HFFc6 (cell line): Measurements from ENCODE around the gene CDH22. TPM values are rescaled to one million over a fixed set of nuclear protein-coding genes. Genes with fewer than 3 reads are reported as not detected.

Experiments
- DNase-seq: peaks from one replicate; pipeline ENCODE4 v3.0.0-alpha.2; 2018
- H3K27ac Mint-ChIP-seq: 2 replicates; pipeline ENCODE4 v1.8.0; 2020; ENCODE audit warnings: mild to moderate bottlenecking, mixed read lengths
- H3K27me3 Mint-ChIP-seq: 2 replicates; pipeline ENCODE4 v1.8.0; 2021; ENCODE audit warnings: mild to moderate bottlenecking, moderate library complexity, mixed read lengths; ENCODE audit not compliant: insufficient read depth
- H3K36me3 Mint-ChIP-seq: 2 replicates; pipeline ENCODE4 v1.8.0; 2021; ENCODE audit warnings: low read depth, mixed read lengths
- H3K4me1 Mint-ChIP-seq: 2 replicates; pipeline ENCODE4 v1.8.0; 2020; ENCODE audit warnings: low read depth, mixed read lengths
- H3K4me3 Mint-ChIP-seq: 2 replicates; pipeline ENCODE4 v1.8.0; 2020; ENCODE audit warnings: mild to moderate bottlenecking, moderate library complexity, mixed read lengths
- H3K9me3 Mint-ChIP-seq: 2 replicates; pipeline ENCODE4 v1.8.0; 2020; ENCODE audit warnings: mild to moderate bottlenecking, mixed read lengths
- total RNA-seq, 6 experiments: library from RNA; stranded (reverse); fragmentation: NEBNext Ultra II Directional; extraction: Animal tissue kit (Norgen Biotek cat#: 25700); gene quantifications; 2 replicates in 1 of 6; 3 replicates in 5 of 6; pipeline ENCODE4 v1.2.3, GENCODE V29; 2021
- TF ChIP-seq, protein P1 (sequence below): fragments of 200-600 bp; sonication (generic); IDR thresholded peaks from 2 replicates; pipeline ENCODE4 v1.5.0; 2021; ENCODE audit warnings: antibody characterized with exemption, mild to moderate bottlenecking

CDH22 gene
- total RNA-seq, 6 experiments from 2014 or later = not detected

- H3K9me3 Mint-ChIP-seq = no peaks in the 10 kb centered on the region
- no peak for DNase-seq
- peaks cover 26% of the 10 kb centered on the region for H3K27me3 Mint-ChIP-seq
- H3K36me3 Mint-ChIP-seq = no peaks in the 10 kb centered on the region
- no peak overlapping the region for H3K27ac Mint-ChIP-seq
- H3K4me3 Mint-ChIP-seq = no peak overlapping the region
- TF ChIP-seq, protein P1, sequence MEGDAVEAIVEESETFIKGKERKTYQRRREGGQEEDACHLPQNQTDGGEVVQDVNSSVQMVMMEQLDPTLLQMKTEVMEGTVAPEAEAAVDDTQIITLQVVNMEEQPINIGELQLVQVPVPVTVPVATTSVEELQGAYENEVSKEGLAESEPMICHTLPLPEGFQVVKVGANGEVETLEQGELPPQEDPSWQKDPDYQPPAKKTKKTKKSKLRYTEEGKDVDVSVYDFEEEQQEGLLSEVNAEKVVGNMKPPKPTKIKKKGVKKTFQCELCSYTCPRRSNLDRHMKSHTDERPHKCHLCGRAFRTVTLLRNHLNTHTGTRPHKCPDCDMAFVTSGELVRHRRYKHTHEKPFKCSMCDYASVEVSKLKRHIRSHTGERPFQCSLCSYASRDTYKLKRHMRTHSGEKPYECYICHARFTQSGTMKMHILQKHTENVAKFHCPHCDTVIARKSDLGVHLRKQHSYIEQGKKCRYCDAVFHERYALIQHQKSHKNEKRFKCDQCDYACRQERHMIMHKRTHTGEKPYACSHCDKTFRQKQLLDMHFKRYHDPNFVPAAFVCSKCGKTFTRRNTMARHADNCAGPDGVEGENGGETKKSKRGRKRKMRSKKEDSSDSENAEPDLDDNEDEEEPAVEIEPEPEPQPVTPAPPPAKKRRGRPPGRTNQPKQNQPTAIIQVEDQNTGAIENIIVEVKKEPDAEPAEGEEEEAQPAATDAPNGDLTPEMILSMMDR = no peak
- H3K4me1 Mint-ChIP-seq = peaks cover 14% of the 10 kb centered on the region
Observed at GRCh38 chr20:46214824-46215488, 93.3 kb downstream of the CDH22 start.

GRCh38 chr20:46213946-46214823, 94.1 kb downstream of the CDH22 start:
- H3K27me3 Mint-ChIP-seq = peaks cover 30% of the 10 kb centered on the region
- no peaks in the 10 kb centered on the region for H3K9me3 Mint-ChIP-seq
- peaks cover 14% of the 10 kb centered on the region for H3K4me1 Mint-ChIP-seq
- H3K27ac Mint-ChIP-seq = no peak overlapping the region
- TF ChIP-seq, protein P1 = no peak
- H3K36me3 Mint-ChIP-seq = no peaks in the 10 kb centered on the region
- no peak for DNase-seq
- H3K4me3 Mint-ChIP-seq = no peak overlapping the region

DNA sequence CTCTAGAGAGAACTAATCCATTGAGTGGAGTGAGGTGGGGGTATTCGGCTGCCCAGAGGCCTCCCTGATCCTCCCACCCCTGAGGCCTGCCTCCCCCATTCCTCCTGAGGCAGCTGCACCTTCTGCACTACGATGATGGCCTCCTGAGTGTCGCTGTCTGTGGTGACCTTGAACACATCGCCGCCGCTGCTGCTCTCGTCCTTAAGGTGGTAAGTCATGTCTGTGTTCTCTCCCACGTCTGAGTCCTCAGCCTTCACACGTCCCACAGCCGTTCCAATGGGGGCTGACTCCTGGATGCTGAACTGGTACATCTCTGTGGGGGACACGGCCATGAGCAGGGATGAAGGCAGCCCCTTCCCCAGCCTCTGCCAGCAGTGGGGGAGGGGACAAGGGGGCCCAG, 95.4 kb downstream of the CDH22 start:
- Mint-ChIP-seq H3K9me3 (no peaks in the 10 kb centered on the region), H3K4me1 (peaks cover 14% of the 10 kb centered on the region), H3K27me3 (peaks cover 38% of the 10 kb centered on the region), H3K4me3 (no peak overlapping the region), H3K36me3 (no peaks in the 10 kb centered on the region), H3K27ac (no peak overlapping the region)
- DNase-seq = no peak
- TF ChIP-seq, protein P1 = no peak

- H3K27me3 Mint-ChIP-seq = peaks cover 43% of the 10 kb centered on the region
- TF ChIP-seq, protein P1 = no peak
- DNase-seq = no peak
- no peaks in the 10 kb centered on the region for H3K36me3 Mint-ChIP-seq
- no peak overlapping the region for H3K27ac Mint-ChIP-seq
- no peaks in the 10 kb centered on the region for H3K9me3 Mint-ChIP-seq
- H3K4me1 Mint-ChIP-seq = peaks cover 14% of the 10 kb centered on the region
- no peak overlapping the region for H3K4me3 Mint-ChIP-seq
Observed at GRCh38 chr20:46212252-46212651, 96.0 kb downstream of the CDH22 start.

- Mint-ChIP-seq H3K27me3 (peaks cover 41% of the 10 kb centered on the region), H3K4me3 (no peak overlapping the region), H3K27ac (no peak overlapping the region), H3K9me3 (no peaks in the 10 kb centered on the region), H3K36me3 (no peaks in the 10 kb centered on the region), H3K4me1 (peaks cover 24% of the 10 kb centered on the region)
- TF ChIP-seq, protein P1 = no peak
- no peak for DNase-seq
Observed at GRCh38 chr20:46211331-46211722, 97.0 kb downstream of the CDH22 start.
